SK-N-MC (cell line): ENCODE results near the gene FAM193B.

Experiments
- EZH2 ChIP-seq: fragments of 200-600 bp; sonication (generic); IDR thresholded peaks from one replicate; pipeline ENCODE4 v1.6.1; 2017; ENCODE audit warnings: antibody characterized with exemption
- FOXP2 ChIP-seq: optimal IDR thresholded peaks from 2 replicates; pipeline ENCODE3; 2011; ENCODE audit warnings: mild to moderate bottlenecking, moderate library complexity; ENCODE audit not compliant: insufficient read depth; ENCODE audit errors: extremely low read length, control extremely low read depth
- POLR2AphosphoS5 ChIP-seq: IDR thresholded peaks from 2 replicates; pipeline ENCODE4 v1.6.1; 2012; ENCODE audit warnings: mild to moderate bottlenecking, low read depth, low read length, borderline replicate concordance

DNA sequence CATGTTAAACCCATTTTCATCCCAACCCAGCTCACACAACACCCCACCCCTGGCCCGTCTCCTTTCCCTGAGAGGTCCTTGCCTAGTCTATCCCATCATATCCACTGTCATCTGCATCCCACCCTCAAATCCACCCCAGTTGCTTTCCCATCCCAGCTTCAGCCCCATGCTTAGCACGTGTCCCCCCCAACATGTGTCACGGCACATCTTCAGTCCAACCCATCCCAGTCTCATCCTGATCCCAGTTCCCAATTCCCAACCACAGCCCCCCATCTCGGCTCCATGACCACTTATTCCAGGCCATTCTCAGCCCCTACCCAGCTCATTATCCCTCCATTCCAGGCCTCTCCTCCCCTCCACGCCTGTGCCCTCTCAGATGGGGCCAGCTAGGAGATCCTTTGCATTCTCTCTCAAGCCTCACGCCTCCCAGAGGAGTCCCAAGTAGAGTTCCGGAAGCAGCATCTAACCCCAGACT is 80.3 kb downstream of the FAM193B start:
- TF ChIP-seq POLR2AphosphoS5 (no peak; the same call in 1 of the 2 replicates), EZH2 (no peak), FOXP2 (no peak)
